Tibial artery (tissue), 4 donors: Measurements from ENCODE around the gene NLGN1.

Experiments used
- DNase-seq, 2 donors: peaks; one replicate each; pipeline ENCODE4 v3.0.0-alpha.2; 2019
- H3K27ac ChIP-seq, 2 donors: fragments of 200-600 bp; sonication (generic) in 1 of 2; 1 replicate in 1 of 2; 2 replicates in 1 of 2; pipeline ENCODE4 v1.5.1; 2018 to 2019; ENCODE audit warnings: mild to moderate bottlenecking in 1 of 2
- H3K27me3 ChIP-seq, 2 donors: fragments of 200-600 bp; sonication (generic) in 1 of 2; one replicate each; pipeline versions ENCODE4 v1.5.1 to v1.6.0; 2016 to 2019
- H3K36me3 ChIP-seq, 3 donors: fragments of 200-600 bp; sonication (generic) in 2 of 3; one replicate each; pipeline ENCODE4 v1.5.1; 2016 to 2019; ENCODE audit warnings: mild to moderate bottlenecking in 2 of 3
- H3K4me1 ChIP-seq, 4 donors: fragments of 200-600 bp; sonication (generic) in 2 of 4; 1 replicate in 3 of 4; 2 replicates in 1 of 4; pipeline ENCODE4 v1.5.1; 2016 to 2019
- H3K4me3 ChIP-seq, 2 donors: fragments of 200-600 bp; sonication (generic) in 1 of 2; 1 replicate in 1 of 2; 2 replicates in 1 of 2; pipeline ENCODE4 v1.5.1; 2018 to 2019; ENCODE audit warnings: mild to moderate bottlenecking in 2 of 2
- H3K9me3 ChIP-seq, 3 donors: fragments of 200-600 bp; sonication (generic) in 1 of 3; one replicate each; pipeline ENCODE4 v1.5.1; 2016 to 2019
- intact Hi-C: fragments of 100-400 bp; cut with DNase I; formaldehyde crosslinking; loops from one replicate; pipeline ENCODE4 v1.15.0; 2023; ENCODE audit warnings: low total_unique reads
- TF ChIP-seq, protein P1 (sequence below), 2 experiments: fragments of 200-600 bp in 1 of 2; fragments of 450-650 bp in 1 of 2; IDR thresholded peaks; one replicate each; pipeline ENCODE4 v1.5.1; 2017 to 2019; ENCODE audit warnings: antibody characterized with exemption in 2 of 2, mild to moderate bottlenecking in 1 of 2, moderate library complexity in 1 of 2

NLGN1 gene

DNA sequence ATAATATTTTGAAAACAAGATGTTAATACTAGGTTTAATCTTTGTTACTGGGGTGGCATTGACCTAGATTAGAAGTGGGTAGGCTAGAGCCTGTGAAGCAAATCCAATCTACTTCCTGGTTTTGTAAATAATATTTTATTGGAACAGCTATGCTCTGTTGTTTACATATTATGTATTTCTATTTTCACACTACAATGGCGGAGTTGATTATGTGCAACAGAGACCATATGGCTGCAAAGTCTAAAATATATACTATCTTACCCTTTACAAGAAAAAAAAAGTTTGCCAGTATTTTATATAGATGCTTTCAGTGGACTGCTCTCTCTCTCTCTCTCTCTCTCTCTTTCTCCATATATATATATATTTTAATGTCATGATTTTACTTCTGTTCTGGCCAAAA lies 244.2 kb downstream of the NLGN1 start:
- Histone ChIP-seq H3K36me3 (no peaks in the 10 kb centered on the region), H3K27me3 (no peaks in the 10 kb centered on the region), H3K4me3 (no peak overlapping the region), H3K9me3 (no peaks in the 10 kb centered on the region), H3K27ac (no peak overlapping the region), H3K4me1 (peaks cover 0 to 17% (median 2%) of the 10 kb centered on the region in 4 donors)
- TF ChIP-seq, protein P1, sequence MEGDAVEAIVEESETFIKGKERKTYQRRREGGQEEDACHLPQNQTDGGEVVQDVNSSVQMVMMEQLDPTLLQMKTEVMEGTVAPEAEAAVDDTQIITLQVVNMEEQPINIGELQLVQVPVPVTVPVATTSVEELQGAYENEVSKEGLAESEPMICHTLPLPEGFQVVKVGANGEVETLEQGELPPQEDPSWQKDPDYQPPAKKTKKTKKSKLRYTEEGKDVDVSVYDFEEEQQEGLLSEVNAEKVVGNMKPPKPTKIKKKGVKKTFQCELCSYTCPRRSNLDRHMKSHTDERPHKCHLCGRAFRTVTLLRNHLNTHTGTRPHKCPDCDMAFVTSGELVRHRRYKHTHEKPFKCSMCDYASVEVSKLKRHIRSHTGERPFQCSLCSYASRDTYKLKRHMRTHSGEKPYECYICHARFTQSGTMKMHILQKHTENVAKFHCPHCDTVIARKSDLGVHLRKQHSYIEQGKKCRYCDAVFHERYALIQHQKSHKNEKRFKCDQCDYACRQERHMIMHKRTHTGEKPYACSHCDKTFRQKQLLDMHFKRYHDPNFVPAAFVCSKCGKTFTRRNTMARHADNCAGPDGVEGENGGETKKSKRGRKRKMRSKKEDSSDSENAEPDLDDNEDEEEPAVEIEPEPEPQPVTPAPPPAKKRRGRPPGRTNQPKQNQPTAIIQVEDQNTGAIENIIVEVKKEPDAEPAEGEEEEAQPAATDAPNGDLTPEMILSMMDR (IDR thresholded peaks at IDR 0.05): no peak
- intact Hi-C loops: no loop called here
- DNase-seq: no peak

DNA sequence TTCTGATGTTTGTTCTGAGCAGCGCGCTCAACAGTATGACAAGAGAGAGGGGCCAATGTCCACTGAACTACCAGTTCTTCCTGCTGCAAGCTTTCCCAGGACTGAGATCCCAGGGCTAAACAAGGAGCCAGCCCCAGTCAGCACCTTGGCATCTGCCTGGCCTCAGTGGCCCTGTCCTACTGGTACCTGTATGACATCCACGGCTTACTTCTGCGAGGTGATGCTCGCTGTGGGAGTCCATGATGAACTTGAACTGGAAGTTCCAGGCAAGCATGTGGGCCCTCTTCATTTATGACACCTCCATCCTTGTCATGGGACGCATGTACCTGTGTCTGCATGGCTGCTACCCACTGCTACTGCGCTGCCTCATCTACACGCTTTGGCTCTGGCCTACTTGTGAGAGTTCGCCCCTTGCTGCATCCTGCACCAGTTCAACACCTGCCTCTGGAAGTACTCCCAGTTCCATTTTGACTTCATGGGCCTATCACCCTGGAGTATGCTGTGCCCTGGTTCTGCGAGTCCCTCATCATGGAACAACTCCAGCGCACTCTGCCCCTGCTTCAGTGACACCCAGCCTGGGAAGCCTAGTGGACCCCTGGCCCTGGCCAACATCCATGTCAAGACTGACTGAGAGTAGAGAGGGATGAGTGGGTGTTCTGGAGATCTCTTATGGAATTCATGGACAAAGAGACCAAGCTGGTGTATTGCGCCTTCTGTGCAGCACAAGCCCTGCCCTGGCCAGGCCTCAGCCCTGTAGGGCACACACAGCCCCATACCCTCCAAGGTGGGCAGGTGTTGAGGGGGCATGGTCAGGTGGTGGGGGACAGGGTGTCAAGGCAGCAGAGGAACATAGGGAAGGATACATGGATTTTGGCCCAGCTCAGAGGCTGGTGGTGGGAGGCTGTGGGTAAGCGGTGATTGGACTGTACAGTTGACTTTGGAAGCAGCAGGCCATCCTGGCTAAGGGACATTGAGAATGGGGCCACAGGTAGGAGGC lies 246.8 kb downstream of the NLGN1 start:
- TF ChIP-seq, protein P1 (IDR thresholded peaks at IDR 0.05): no peak
- Histone ChIP-seq H3K27me3 (no peaks in the 10 kb centered on the region), H3K27ac (no peak overlapping the region), H3K4me1 (peaks cover 0 to 6% (median 0%) of the 10 kb centered on the region in 4 donors), H3K36me3 (no peaks in the 10 kb centered on the region), H3K9me3 (no peaks in the 10 kb centered on the region), H3K4me3 (no peak overlapping the region)
- no peak for DNase-seq
- intact Hi-C loops: no loop called here

GRCh38 chr3:173650596-173650995 lies 253.1 kb downstream of the NLGN1 start:
- H3K27ac ChIP-seq: no peak overlapping the region
- intact Hi-C loops: no loop called here
- H3K4me3 ChIP-seq: no peak overlapping the region
- TF ChIP-seq, protein P1 (IDR thresholded peaks at IDR 0.05): no peak
- peaks cover 0 to 20% (median 0%) of the 10 kb centered on the region in 4 donors for H3K4me1 ChIP-seq
- no peaks in the 10 kb centered on the region for H3K36me3 ChIP-seq
- H3K27me3 ChIP-seq: no peaks in the 10 kb centered on the region
- no peaks in the 10 kb centered on the region for H3K9me3 ChIP-seq
- no peak for DNase-seq

- no peaks in the 10 kb centered on the region for H3K36me3 ChIP-seq
- peaks cover 0 to 19% (median 0%) of the 10 kb centered on the region in 4 donors for H3K4me1 ChIP-seq
- no peak overlapping the region for H3K27ac ChIP-seq
- TF ChIP-seq, protein P1 (IDR thresholded peaks at IDR 0.05): no peak
- H3K27me3 ChIP-seq: no peaks in the 10 kb centered on the region
- intact Hi-C loops: no loop called here
- H3K9me3 ChIP-seq: no peaks in the 10 kb centered on the region
- no peak for DNase-seq
- no peak overlapping the region for H3K4me3 ChIP-seq
These were observed 254.5 kb downstream of the NLGN1 start for GRCh38 chr3:173652093-173652492.

GRCh38 chr3:173653781-173654180 lies 256.2 kb downstream of the NLGN1 start:
- Histone ChIP-seq H3K4me3 (no peak overlapping the region), H3K9me3 (no peaks in the 10 kb centered on the region), H3K4me1 (peaks cover 0 to 19% (median 0%) of the 10 kb centered on the region in 4 donors), H3K27me3 (no peaks in the 10 kb centered on the region), H3K27ac (no peak overlapping the region), H3K36me3 (no peaks in the 10 kb centered on the region)
- TF ChIP-seq, protein P1 (IDR thresholded peaks at IDR 0.05): no peak
- intact Hi-C loops: no loop called here
- no peak for DNase-seq
